Measurements from ENCODE around the gene GALM.

Gene GALM

GRCh38 chr2:38649176-38649728 is 16.7 kb upstream of the GALM start:
- no peak for DNase-seq (ENCODE audit: low read depth in 2 of 2)

GRCh38 chr2:38650012-38650411 is 15.9 kb upstream of the GALM start:
- no peak for DNase-seq (ENCODE audit: low read depth in 2 of 2)

GRCh38 chr2:38650717-38651116 is 15.2 kb upstream of the GALM start:
- DNase-seq (ENCODE audit: low read depth in 2 of 2): no peak

- no peak for DNase-seq (ENCODE audit: low read depth in 2 of 2)
Measured at GRCh38 chr2:38652431-38653273, 13.3 kb upstream of the GALM start.

GRCh38 chr2:38653380-38653714 is 12.6 kb upstream of the GALM start:
- no peak for DNase-seq (ENCODE audit: low read depth in 2 of 2)

GRCh38 chr2:38653715-38654527 is 12.0 kb upstream of the GALM start:
- DNase-seq (ENCODE audit: low read depth in 2 of 2): no peak

- no peak for DNase-seq (ENCODE audit: low read depth in 2 of 2)
Measured at GRCh38 chr2:38654528-38655381, 11.2 kb upstream of the GALM start.

- DNase-seq (ENCODE audit: low read depth in 2 of 2): no peak
Measured at GRCh38 chr2:38655441-38655840, 10.5 kb upstream of the GALM start.

GRCh38 chr2:38656866-38657480 is 8.9 kb upstream of the GALM start:
- no peak for DNase-seq (ENCODE audit: low read depth in 2 of 2)

GRCh38 chr2:38658613-38659012 is 7.3 kb upstream of the GALM start:
- no peak for DNase-seq (ENCODE audit: low read depth in 2 of 2)

- DNase-seq (ENCODE audit: low read depth in 2 of 2): no peak
Measured at GRCh38 chr2:38659115-38659514, 6.8 kb upstream of the GALM start.

GRCh38 chr2:38660282-38660681 is 5.6 kb upstream of the GALM start:
- DNase-seq (ENCODE audit: low read depth in 2 of 2): no peak

- no peak for DNase-seq (ENCODE audit: low read depth in 2 of 2)
Measured at GRCh38 chr2:38661306-38661705, 4.6 kb upstream of the GALM start.

- DNase-seq (ENCODE audit: low read depth in 2 of 2): no peak
Measured at GRCh38 chr2:38666556-38666910, 619 bp downstream of the GALM start.

- DNase-seq (ENCODE audit: low read depth in 2 of 2): no peak
Measured at GRCh38 chr2:38668092-38668491, 2.2 kb downstream of the GALM start.

- no peak for DNase-seq (ENCODE audit: low read depth in 2 of 2)
Measured at GRCh38 chr2:38668779-38669479, 3.0 kb downstream of the GALM start.

- no peak for DNase-seq (ENCODE audit: low read depth in 2 of 2)
Measured at GRCh38 chr2:38671303-38671702, 5.4 kb downstream of the GALM start.

- DNase-seq (ENCODE audit: low read depth in 2 of 2): no peak
Measured at GRCh38 chr2:38671946-38672345, 6.0 kb downstream of the GALM start.

GRCh38 chr2:38672445-38673391 is 6.8 kb downstream of the GALM start:
- DNase-seq (ENCODE audit: low read depth in 2 of 2): no peak

- no peak for DNase-seq (ENCODE audit: low read depth in 2 of 2)
Measured at GRCh38 chr2:38676681-38677080, 10.8 kb downstream of the GALM start.
